GM12801 (cell line): Measurements from ENCODE around the gene CDH19.

ENCODE experiments used
- CTCF ChIP-seq: IDR thresholded peaks from one replicate; pipeline ENCODE4 v1.5.1; 2011; ENCODE audit warnings: control low read depth; ENCODE audit not compliant: insufficient read length; ENCODE audit errors: extremely low read depth

The CDH19 gene

GRCh38 chr18:66562279-66562678, 41.6 kb downstream of the CDH19 start:
- TF ChIP-seq CTCF: no peak

GRCh38 chr18:66560094-66560493, 43.8 kb downstream of the CDH19 start:
- no peak for TF ChIP-seq CTCF

- TF ChIP-seq CTCF: no peak
These were observed 45.1 kb downstream of the CDH19 start for GRCh38 chr18:66558773-66559172.

GRCh38 chr18:66557091-66557490, 46.8 kb downstream of the CDH19 start:
- no peak for TF ChIP-seq CTCF

GRCh38 chr18:66555585-66555984, 48.3 kb downstream of the CDH19 start:
- TF ChIP-seq CTCF: no peak

GRCh38 chr18:66553824-66554223, 50.1 kb downstream of the CDH19 start:
- TF ChIP-seq CTCF: no peak

GRCh38 chr18:66550366-66550765, 53.5 kb downstream of the CDH19 start:
- no peak for TF ChIP-seq CTCF

- TF ChIP-seq CTCF: no peak
These were observed 55.1 kb downstream of the CDH19 start for GRCh38 chr18:66548747-66549146.
